LNCaP clone FGC (cell line): ENCODE results near the gene LENG8.

Experiments used
- DNase-seq: peaks from one replicate; pipeline ENCODE4 v3.0.0-alpha.2; 2011; ENCODE audit warnings: low read depth
- H3K4me3 ChIP-seq: 2 replicates; pipeline ENCODE4 v1.5.1; 2011; ENCODE audit warnings: mild to moderate bottlenecking, low read depth, low read length, control low read depth
- TF ChIP-seq, protein P1 (sequence below): IDR thresholded peaks from 2 replicates; pipeline ENCODE4 v1.5.1; 2012; ENCODE audit warnings: mild to moderate bottlenecking; ENCODE audit not compliant: control insufficient read depth, insufficient read depth; ENCODE audit errors: extremely low read depth

The LENG8 gene

DNA sequence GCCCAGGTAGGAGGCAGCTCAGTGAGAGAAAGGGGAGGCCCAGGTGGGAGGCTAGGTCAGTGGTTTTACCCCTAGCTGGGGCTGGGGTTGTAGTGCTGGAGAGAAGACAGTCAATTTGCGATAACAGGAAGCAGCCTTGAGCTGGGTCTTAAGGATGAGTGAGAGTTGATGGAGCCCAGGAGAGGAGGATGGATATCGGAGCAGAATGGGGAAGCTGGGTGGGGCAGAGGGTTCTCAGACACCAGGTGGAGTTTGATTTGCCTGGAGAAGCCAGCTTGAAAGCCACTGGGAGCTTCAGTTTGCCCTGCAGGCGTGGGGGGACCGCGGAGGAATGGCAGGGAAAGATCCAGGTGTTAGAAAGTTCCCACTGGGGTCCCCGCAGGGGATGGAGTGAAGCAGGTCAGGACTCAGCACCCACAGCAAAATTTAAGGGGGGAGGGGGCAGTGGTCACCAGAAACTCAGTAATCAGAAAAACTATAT lies 24.9 kb downstream of the LENG8 start:
- TF ChIP-seq, protein P1, sequence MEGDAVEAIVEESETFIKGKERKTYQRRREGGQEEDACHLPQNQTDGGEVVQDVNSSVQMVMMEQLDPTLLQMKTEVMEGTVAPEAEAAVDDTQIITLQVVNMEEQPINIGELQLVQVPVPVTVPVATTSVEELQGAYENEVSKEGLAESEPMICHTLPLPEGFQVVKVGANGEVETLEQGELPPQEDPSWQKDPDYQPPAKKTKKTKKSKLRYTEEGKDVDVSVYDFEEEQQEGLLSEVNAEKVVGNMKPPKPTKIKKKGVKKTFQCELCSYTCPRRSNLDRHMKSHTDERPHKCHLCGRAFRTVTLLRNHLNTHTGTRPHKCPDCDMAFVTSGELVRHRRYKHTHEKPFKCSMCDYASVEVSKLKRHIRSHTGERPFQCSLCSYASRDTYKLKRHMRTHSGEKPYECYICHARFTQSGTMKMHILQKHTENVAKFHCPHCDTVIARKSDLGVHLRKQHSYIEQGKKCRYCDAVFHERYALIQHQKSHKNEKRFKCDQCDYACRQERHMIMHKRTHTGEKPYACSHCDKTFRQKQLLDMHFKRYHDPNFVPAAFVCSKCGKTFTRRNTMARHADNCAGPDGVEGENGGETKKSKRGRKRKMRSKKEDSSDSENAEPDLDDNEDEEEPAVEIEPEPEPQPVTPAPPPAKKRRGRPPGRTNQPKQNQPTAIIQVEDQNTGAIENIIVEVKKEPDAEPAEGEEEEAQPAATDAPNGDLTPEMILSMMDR = no peak
- no peak for DNase-seq

DNA sequence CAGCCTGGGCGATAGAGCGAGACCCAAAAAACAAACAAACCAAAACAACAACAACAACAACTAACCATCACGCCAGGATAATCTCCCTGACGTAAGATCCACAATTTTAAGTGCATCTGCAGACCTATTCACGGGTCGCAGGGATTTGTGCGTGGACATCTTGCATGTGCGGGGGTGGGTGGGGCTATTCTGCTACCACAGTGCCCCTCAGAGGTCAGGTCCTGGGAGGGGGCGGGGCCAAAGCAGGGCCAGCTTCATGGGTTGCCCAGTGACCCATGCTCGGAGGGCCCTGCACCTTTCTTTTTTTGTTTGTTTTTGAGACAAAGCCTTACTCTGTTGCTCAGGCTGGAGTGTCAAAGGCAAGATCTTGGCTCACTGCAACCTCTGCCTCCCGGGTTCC lies 26.7 kb downstream of the LENG8 start:
- no peak for DNase-seq
- TF ChIP-seq, protein P1 = no peak
- no peak overlapping the region for H3K4me3 ChIP-seq

More for the DNA sequence above, 24.9 kb downstream of the LENG8 start:
- H3K4me3 ChIP-seq = no peak overlapping the region

DNA sequence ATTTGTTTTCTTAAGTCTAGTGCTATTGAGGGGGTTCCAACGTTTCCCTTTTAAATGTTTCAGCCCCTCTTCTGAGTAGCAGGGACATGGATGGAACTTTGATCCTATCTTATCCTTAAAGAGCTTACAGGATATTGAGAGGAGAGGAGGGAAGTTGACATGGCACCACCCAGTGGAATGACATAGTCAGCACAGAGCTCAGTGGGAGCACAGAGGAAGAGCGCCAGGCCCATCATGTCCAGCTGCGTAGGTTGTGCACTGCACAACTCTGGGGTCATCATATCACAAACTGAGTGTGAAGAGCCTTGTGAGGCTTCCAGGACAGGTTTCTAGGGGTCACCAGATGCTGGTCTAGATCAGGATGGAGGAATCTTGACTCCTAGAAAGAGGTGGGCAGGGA lies 28.7 kb downstream of the LENG8 start:
- TF ChIP-seq, protein P1 = no peak
- no peak for DNase-seq
- H3K4me3 ChIP-seq = no peak overlapping the region

DNA sequence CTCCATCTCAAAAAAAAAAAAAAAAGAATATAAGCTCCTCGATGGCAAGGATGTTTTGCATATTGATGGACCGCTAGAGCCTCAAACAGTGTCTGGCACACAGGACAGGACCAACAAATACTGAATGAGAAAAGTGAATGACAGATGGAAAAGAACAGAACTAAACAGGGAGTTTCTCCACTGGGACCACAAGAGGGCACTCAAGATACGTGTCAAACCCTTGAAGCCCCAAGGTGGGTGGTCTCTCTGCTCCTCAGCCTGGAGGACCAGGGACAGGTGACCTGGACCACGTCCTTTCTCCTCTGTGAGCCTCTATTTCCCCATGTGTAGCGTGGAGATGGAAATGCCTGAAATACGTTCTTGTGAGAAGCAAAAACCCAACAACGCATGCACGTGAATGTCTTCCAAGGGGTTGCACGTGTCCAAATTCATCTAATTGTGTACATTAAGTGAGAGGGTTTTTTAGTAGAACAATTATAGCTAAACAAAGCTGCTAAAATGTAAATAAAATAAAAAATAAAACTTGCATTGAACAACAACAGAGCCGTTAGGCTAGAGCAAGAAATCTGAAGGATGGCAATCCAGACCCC lies 29.8 kb downstream of the LENG8 start:
- TF ChIP-seq, protein P1 = peak; percentile 77
- no peak for DNase-seq
- no peak overlapping the region for H3K4me3 ChIP-seq

DNA sequence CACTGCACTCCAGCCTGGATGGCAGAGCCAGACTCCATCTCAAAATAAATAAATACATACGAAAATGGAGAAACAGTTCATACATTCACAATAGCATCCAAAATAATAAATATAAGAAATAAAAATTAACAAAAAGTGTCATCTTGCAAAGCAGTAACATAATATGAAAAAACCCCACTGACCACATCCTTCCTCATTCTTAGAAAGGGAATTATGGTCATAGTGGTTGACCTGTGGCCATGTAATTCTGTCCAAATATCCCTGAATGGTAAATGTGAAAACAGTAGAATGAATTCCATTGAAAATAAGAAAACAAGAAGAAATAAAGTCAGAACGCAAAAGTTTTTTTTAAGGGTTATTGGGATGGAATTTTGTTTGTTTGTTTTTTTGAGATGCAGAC lies 31.1 kb downstream of the LENG8 start:
- no peak overlapping the region for H3K4me3 ChIP-seq
- no peak for DNase-seq
- TF ChIP-seq, protein P1 = no peak

DNA sequence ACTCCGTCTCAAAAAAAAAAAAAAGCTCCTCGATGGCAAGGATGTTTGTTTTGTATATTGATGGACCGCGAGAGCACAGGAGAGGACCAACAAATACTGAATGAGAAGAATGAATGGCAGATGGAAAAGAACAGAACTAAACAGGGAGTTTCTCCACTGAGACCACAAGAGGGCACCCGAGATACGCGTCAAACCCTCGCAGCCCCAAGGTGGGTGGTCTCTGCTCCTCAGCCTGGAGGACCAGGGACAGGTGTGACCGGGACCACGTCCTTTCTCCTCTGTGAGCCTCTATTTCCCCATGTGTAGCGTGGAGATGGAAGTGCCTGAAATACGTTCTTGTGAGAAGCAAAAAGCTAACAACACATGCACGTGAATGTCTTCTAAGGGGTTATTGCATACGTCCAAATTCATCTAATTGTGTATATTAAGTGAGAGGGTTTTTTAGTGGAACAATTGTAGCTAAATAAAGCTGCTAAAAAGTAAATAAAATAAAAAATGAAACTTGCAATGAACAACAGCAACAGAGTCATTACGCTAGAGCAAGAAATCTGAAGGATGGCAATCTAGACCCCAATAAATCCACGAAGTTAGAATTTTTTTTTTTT lies 32.4 kb downstream of the LENG8 start:
- no peak for DNase-seq
- TF ChIP-seq, protein P1 = peak; percentile 71
- H3K4me3 ChIP-seq = no peak overlapping the region

DNA sequence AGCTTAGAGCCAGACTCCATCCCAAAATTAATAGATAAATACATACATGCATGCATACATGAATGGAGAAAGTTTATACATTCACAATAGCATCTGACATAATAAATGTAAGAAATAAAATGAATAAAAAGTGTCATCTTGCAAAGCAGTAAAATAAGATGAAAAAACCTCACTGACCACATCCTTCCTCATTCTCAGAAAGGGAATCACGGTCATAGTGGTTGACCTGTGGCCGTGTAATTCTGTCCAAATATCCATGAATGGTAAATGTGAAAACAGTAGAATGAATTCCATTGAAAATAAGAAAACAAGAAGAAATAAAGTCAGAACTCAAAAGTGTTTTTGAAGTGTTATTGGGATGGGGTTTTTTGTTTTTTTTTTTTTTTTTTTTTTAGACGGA lies 33.9 kb downstream of the LENG8 start:
- TF ChIP-seq, protein P1 = no peak
- H3K4me3 ChIP-seq = no peak overlapping the region
- no peak for DNase-seq
